ENCODE results near the gene SPATC1L. TPM values are rescaled to one million over a fixed set of nuclear protein-coding genes. Genes with fewer than 3 reads are reported as not detected.

SPATC1L gene
- polyA plus RNA-seq, 3 donors, result 3.3 to 6.7 (median 5.8) TPM

GRCh38 chr21:46126309-46127238 lies 57.7 kb downstream of the SPATC1L start:
- Histone ChIP-seq H3K27ac (ENCODE audit: low read depth in 1 of 2, low read length in 2 of 2) (no peak overlapping the region), H2AFZ (ENCODE audit: insufficient read depth, low read depth, low read length, poor library complexity, severe bottlenecking) (no peak overlapping the region), H3K4me3 (replicated peaks in 1 of 3; ENCODE audit: low read depth in 2 of 3, low read length in 3 of 3) (no peak overlapping the region), H4K20me1 (ENCODE audit: insufficient read depth, low read length) (no peaks in the 10 kb centered on the region), H3K9me3 (replicated peaks in 1 of 2; ENCODE audit: control insufficient read depth in 1 of 2, insufficient read depth in 1 of 2, low read length in 2 of 2) (no peaks in the 10 kb centered on the region), H3K36me3 (replicated peaks in 1 of 2; ENCODE audit: control insufficient read depth in 1 of 2, insufficient read depth in 2 of 2, low read length in 2 of 2) (no peaks in the 10 kb centered on the region), H3K9ac (ENCODE audit: insufficient read depth, low read length, poor library complexity, severe bottlenecking) (no peak overlapping the region), H3K4me2 (replicated peaks; ENCODE audit: extremely low read depth, low read length, poor library complexity, severe bottlenecking) (no peak overlapping the region), H3K27me3 (ENCODE audit: control insufficient read depth in 2 of 2, insufficient read depth in 2 of 2, low read length in 2 of 2) (no peaks in the 10 kb centered on the region), H3K4me1 (ENCODE audit: control insufficient read depth in 1 of 2, insufficient read depth in 2 of 2, low read length in 2 of 2) (no peaks in the 10 kb centered on the region), H3K79me2 (ENCODE audit: insufficient read depth, low read length) (no peaks in the 10 kb centered on the region)
- TF ChIP-seq CTCF (IDR thresholded peaks at IDR 0.05), result no peak
- H3K36me3 Mint-ChIP-seq, result no peaks in the 10 kb centered on the region
- no peak overlapping the region for H3K4me3 Mint-ChIP-seq
- 93% methylated on average over 23 of the region's 32 CpGs for WGBS (ENCODE audit: insufficient coverage)
- no peaks in the 10 kb centered on the region for H3K4me1 Mint-ChIP-seq
- no peak overlapping the region for H3K27ac Mint-ChIP-seq
- H3K9me3 Mint-ChIP-seq, result peaks cover 0 to 8% (median 0%) of the 10 kb centered on the region in 7 donors
- intact Hi-C loops (cut with micrococcal nuclease), result no loop called here
- H3K27me3 Mint-ChIP-seq (ENCODE audit: low read depth in 3 of 3), result peaks cover 0 to 3% (median 0%) of the 10 kb centered on the region in 3 donors
- no peak for DNase-seq

GRCh38 chr21:46125846-46126301 lies 58.4 kb downstream of the SPATC1L start:
- no peak overlapping the region for H3K27ac Mint-ChIP-seq

More at GRCh38 chr21:46125846-46126301, 58.4 kb downstream of the SPATC1L start:
- H3K4me1 ChIP-seq (ENCODE audit: control insufficient read depth in 1 of 2, insufficient read depth in 2 of 2, low read length in 2 of 2), result no peaks in the 10 kb centered on the region
- DNase-seq, result no peak
- intact Hi-C loops (cut with micrococcal nuclease), result no loop called here
- H3K4me3 ChIP-seq (replicated peaks in 1 of 3; ENCODE audit: low read depth in 2 of 3, low read length in 3 of 3), result no peak overlapping the region
- H3K36me3 ChIP-seq (replicated peaks in 1 of 2; ENCODE audit: control insufficient read depth in 1 of 2, insufficient read depth in 2 of 2, low read length in 2 of 2), result no peaks in the 10 kb centered on the region
- H3K9ac ChIP-seq (ENCODE audit: insufficient read depth, low read length, poor library complexity, severe bottlenecking), result no peak overlapping the region
- no peak overlapping the region for H3K27ac ChIP-seq (ENCODE audit: low read depth in 1 of 2, low read length in 2 of 2)
- no peaks in the 10 kb centered on the region for H3K4me1 Mint-ChIP-seq
- no peaks in the 10 kb centered on the region for H4K20me1 ChIP-seq (ENCODE audit: insufficient read depth, low read length)
- H3K9me3 ChIP-seq (replicated peaks in 1 of 2; ENCODE audit: control insufficient read depth in 1 of 2, insufficient read depth in 1 of 2, low read length in 2 of 2), result no peaks in the 10 kb centered on the region
- H3K4me3 Mint-ChIP-seq, result no peak overlapping the region
- H3K79me2 ChIP-seq (ENCODE audit: insufficient read depth, low read length), result no peaks in the 10 kb centered on the region
- peaks cover 0 to 8% (median 0%) of the 10 kb centered on the region in 7 donors for H3K9me3 Mint-ChIP-seq
- TF ChIP-seq CTCF (IDR thresholded peaks at IDR 0.05), result no peak
- H3K27me3 Mint-ChIP-seq (ENCODE audit: low read depth in 3 of 3), result peaks cover 0 to 3% (median 0%) of the 10 kb centered on the region in 3 donors
- no peaks in the 10 kb centered on the region for H3K36me3 Mint-ChIP-seq
- no peak overlapping the region for H2AFZ ChIP-seq (ENCODE audit: insufficient read depth, low read depth, low read length, poor library complexity, severe bottlenecking)
- no peaks in the 10 kb centered on the region for H3K27me3 ChIP-seq (ENCODE audit: control insufficient read depth in 2 of 2, insufficient read depth in 2 of 2, low read length in 2 of 2)
- 91% methylated on average over 47 of the region's 47 CpGs for WGBS (ENCODE audit: insufficient coverage)
- H3K4me2 ChIP-seq (replicated peaks; ENCODE audit: extremely low read depth, low read length, poor library complexity, severe bottlenecking), result no peak overlapping the region

All from CD14-positive monocyte (primary cell).